NOMO-1 treated with dmso at 0.1 percent for 144 hours (cell line): Measurements from ENCODE around the gene EAF1.
"Not testable (repeated sequence)": the region's sequence is repeated elsewhere in the genome, so short reads cannot be mapped to it uniquely, and the experiment has no call there.

Experiments used
- DNase-seq: peaks from one replicate; lab custom pipeline; 2025; ENCODE audit not compliant: unreplicated experiment; lab: John Stamatoyannopoulos, UW

The EAF1 gene

GRCh38 chr3:15451216-15452113 is 24.1 kb downstream of the EAF1 start:
- no peak for DNase-seq

GRCh38 chr3:15452156-15452555 is 24.8 kb downstream of the EAF1 start:
- DNase-seq = no peak

- DNase-seq = no peak
These were observed 25.6 kb downstream of the EAF1 start for GRCh38 chr3:15452961-15453360.

GRCh38 chr3:15453501-15453900 is 26.1 kb downstream of the EAF1 start:
- no peak for DNase-seq

- no peak for DNase-seq
These were observed 26.7 kb downstream of the EAF1 start for GRCh38 chr3:15453991-15454625.

- no peak for DNase-seq
These were observed 27.6 kb downstream of the EAF1 start for GRCh38 chr3:15454965-15455364.

GRCh38 chr3:15455756-15456155 is 28.4 kb downstream of the EAF1 start:
- no peak for DNase-seq

- DNase-seq = no peak
These were observed 28.9 kb downstream of the EAF1 start for GRCh38 chr3:15456321-15456720.

- not testable (repeated sequence) for DNase-seq
These were observed 29.5 kb downstream of the EAF1 start for GRCh38 chr3:15456915-15457314.

- no peak for DNase-seq
These were observed 30.9 kb downstream of the EAF1 start for GRCh38 chr3:15458212-15458780.

GRCh38 chr3:15460891-15461531 is 33.6 kb downstream of the EAF1 start:
- no peak for DNase-seq

GRCh38 chr3:15462451-15462850 is 35.1 kb downstream of the EAF1 start:
- no peak for DNase-seq

- no peak for DNase-seq
These were observed 38.6 kb downstream of the EAF1 start for GRCh38 chr3:15465876-15466585.

GRCh38 chr3:15467227-15468181 is 40.1 kb downstream of the EAF1 start:
- no peak for DNase-seq

- DNase-seq = no peak
These were observed 42.9 kb downstream of the EAF1 start for GRCh38 chr3:15470261-15470660.

- DNase-seq = no peak
These were observed 43.5 kb downstream of the EAF1 start for GRCh38 chr3:15470849-15471248.

GRCh38 chr3:15471861-15472260 is 44.5 kb downstream of the EAF1 start:
- no peak for DNase-seq

GRCh38 chr3:15475161-15475560 is 47.8 kb downstream of the EAF1 start:
- DNase-seq = no peak

- DNase-seq = no peak
These were observed 49.0 kb downstream of the EAF1 start for GRCh38 chr3:15476378-15476777.
